Endothelial cell of umbilical vein (primary cell): ENCODE data around the gene CASP2. TPM values are rescaled to one million over a fixed set of nuclear protein-coding genes. Genes with fewer than 3 reads are reported as not detected.
A peak's percentile ranks its signal among the peaks of the same experiment; 100 is the strongest.

ENCODE experiments used
- BruUV-seq: library from RNA; stranded (reverse); fragments of 400-500 nt; replicated peaks from 2 replicates; lab custom pipeline; 2021; lab: Mats Ljungman, UMichigan
- CTCF ChIA-PET: fragments of 300-600, 350-600 bp; sonication (Branson Sonifier 250); formaldehyde crosslinking; loops from one replicate; lab custom pipeline; 2021; ENCODE audit warnings: antibody characterized with exemption, inconsistent platforms; lab: Charles Lee
- POLR2A ChIA-PET: fragments of 300-600, 350-600 bp; sonication (Branson Sonifier 250); formaldehyde crosslinking; loops from one replicate; lab custom pipeline; 2021; ENCODE audit warnings: antibody characterized with exemption, inconsistent platforms; lab: Charles Lee
- DNase-seq: peaks from one replicate; pipeline ENCODE4 v3.0.0-alpha.2; 2011; ENCODE audit warnings: low read depth, low spot score
- FAIRE-seq: peaks from 2 replicates; lab custom pipeline; 2011; peaks lifted over from hg19 to GRCh38; lab: Jason Lieb, UNC
- H2AFZ ChIP-seq: 2 replicates; pipeline ENCODE4 v1.6.0; 2012; ENCODE audit warnings: low read depth, low read length, control low read depth, inconsistent platforms
- H3K27ac ChIP-seq: 2 replicates; pipeline ENCODE4 v1.5.1; 2011; ENCODE audit warnings: low read depth, mild to moderate bottlenecking, control low read depth, low read length, moderate library complexity; ENCODE audit not compliant: insufficient read depth
- H3K27me3 ChIP-seq, 2 experiments: 2 replicates each; pipeline versions ENCODE4 v1.6.0 to v1.6.1; 2011; ENCODE audit warnings: low read length in 2 of 2, mixed read lengths in 1 of 2; ENCODE audit not compliant: control insufficient read depth in 2 of 2, insufficient read depth in 2 of 2
- H3K36me3 ChIP-seq, 2 experiments: 2 replicates in 1 of 2; 3 replicates in 1 of 2; pipeline ENCODE4 v1.5.1; 2011; ENCODE audit warnings: low read length in 2 of 2, mild to moderate bottlenecking in 1 of 2, moderate library complexity in 1 of 2; ENCODE audit not compliant: control insufficient read depth in 2 of 2, insufficient read depth in 2 of 2; ENCODE audit errors: extremely low read depth in 1 of 2
- H3K4me1 ChIP-seq: 3 replicates; pipeline ENCODE4 v1.5.1; 2011; ENCODE audit warnings: mild to moderate bottlenecking, low read length; ENCODE audit not compliant: control insufficient read depth, insufficient read depth; ENCODE audit errors: extremely low read depth
- H3K4me2 ChIP-seq: 2 replicates; pipeline ENCODE4 v1.6.1; 2011; ENCODE audit warnings: low read length, control low read depth, mixed read lengths; ENCODE audit not compliant: insufficient read depth
- H3K4me3 ChIP-seq, 3 experiments: fragments of 200-600 bp in 1 of 3; sonication (generic), shearing (Covaris generic) in 1 of 3; replicated peaks in 1 of 3; 2 replicates each; pipeline ENCODE4 v1.5.1; 2011 to 2016; ENCODE audit warnings: control low read depth in 3 of 3, low read length in 3 of 3, mild to moderate bottlenecking in 2 of 3, inconsistent platforms in 1 of 3, low read depth in 1 of 3, moderate library complexity in 1 of 3; ENCODE audit not compliant: insufficient read depth in 1 of 3
- H3K79me2 ChIP-seq: 2 replicates; pipeline ENCODE4 v1.6.0; 2012; ENCODE audit warnings: low read length, inconsistent platforms; ENCODE audit not compliant: control insufficient read depth, insufficient read depth
- H3K9ac ChIP-seq: replicated peaks from 2 replicates; pipeline ENCODE3; 2011; ENCODE audit warnings: low read length, control low read depth; ENCODE audit not compliant: insufficient read depth; ENCODE audit errors: extremely low read depth
- H3K9me1 ChIP-seq: replicated peaks from 3 replicates; pipeline ENCODE4 v1.6.0; 2011; ENCODE audit warnings: mild to moderate bottlenecking, low read length; ENCODE audit not compliant: control insufficient read depth, insufficient read depth; ENCODE audit errors: extremely low read depth
- H3K9me3 ChIP-seq: replicated peaks from 2 replicates; pipeline ENCODE4 v1.5.1; 2012; ENCODE audit warnings: low read length, inconsistent platforms; ENCODE audit not compliant: control insufficient read depth, insufficient read depth
- H4K20me1 ChIP-seq: replicated peaks from 2 replicates; pipeline ENCODE3; 2011; ENCODE audit warnings: mild to moderate bottlenecking, low read length; ENCODE audit not compliant: control insufficient read depth, insufficient read depth; ENCODE audit errors: extremely low read depth
- EZH2 ChIP-seq: IDR thresholded peaks from 2 replicates; pipeline ENCODE4 v1.6.1; 2012; ENCODE audit warnings: borderline replicate concordance, low read depth, mild to moderate bottlenecking, moderate library complexity, low read length, inconsistent platforms; ENCODE audit not compliant: severe bottlenecking
- FOS ChIP-seq: IDR thresholded peaks from 2 replicates; pipeline ENCODE4 v1.6.1; 2011; ENCODE audit warnings: mild to moderate bottlenecking, low read length, moderate library complexity, borderline replicate concordance; ENCODE audit not compliant: insufficient read depth
- JUN ChIP-seq: IDR thresholded peaks from 2 replicates; pipeline ENCODE4 v1.6.1; 2011; ENCODE audit warnings: borderline replicate concordance, low read depth; ENCODE audit not compliant: insufficient read length, insufficient read depth
- dilution Hi-C: fragments of 300-500 bp; cut with MboI; formaldehyde crosslinking; loops from one replicate; pipeline ENCODE4 v1.15.0; 2019; ENCODE audit warnings: low sequenced_read_pairs; ENCODE audit not compliant: extremely low pct_ligation_motif_present
- intact Hi-C: fragments of 100-400 bp; cut with micrococcal nuclease; formaldehyde crosslinking; loops from one replicate; pipeline ENCODE4 v1.10.0; 2022
- polyA plus RNA-seq, 4 experiments: library from polyadenylated mRNA; depleted of rRNA in 3 of 4; stranded (reverse) in 3 of 4; unstranded in 1 of 4; fragments of >200 nt; gene quantifications; 2 replicates each; pipeline versions ENCODE4 v1.2.1 to v1.2.3, GENCODE V29; 2011 to 2012; ENCODE audit warnings: missing spikeins in 1 of 4
- total RNA-seq: library from RNA; stranded (reverse); gene quantifications from 2 replicates; pipeline ENCODE4 v1.2.3, GENCODE V29; 2021

Gene CASP2
- total and polyA plus RNA-seq, 2 donors (not counting 3 experiments of a cell fraction or from before 2014, with no cell fraction given): 36.3 to 57.9 TPM

DNA sequence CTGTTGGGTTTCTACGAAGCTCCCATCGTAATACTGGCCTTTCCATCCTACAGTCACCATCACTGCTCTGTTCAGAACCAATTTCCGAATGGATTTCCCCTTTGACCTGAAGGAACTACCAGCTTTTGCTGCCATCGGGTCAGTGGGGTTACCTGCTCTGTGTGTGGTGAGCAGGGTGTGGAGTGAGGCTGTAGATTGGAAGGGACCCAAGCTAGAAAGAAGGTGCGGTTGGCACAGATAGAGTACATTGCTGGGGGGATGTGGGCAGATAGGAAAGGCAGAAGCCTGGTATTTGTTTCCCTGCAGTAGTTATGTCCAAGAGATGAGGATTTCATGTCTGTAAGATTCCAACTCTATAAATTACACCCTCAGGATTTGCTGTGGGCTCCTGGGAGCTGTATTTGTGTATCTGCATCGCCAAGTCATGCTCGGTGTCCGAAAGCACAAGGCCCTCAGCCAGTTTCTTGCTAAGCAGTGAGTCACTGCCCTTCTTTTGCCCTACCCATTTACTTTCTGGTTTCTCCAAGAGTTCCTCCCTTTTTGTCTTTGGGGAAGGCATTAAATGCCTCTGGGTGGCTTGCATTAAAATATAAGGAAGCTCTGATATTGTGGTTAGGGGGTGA lies 43.1 kb downstream of the CASP2 start:
- H3K4me1 ChIP-seq: no peaks in the 10 kb centered on the region
- H2AFZ ChIP-seq: peak overlapping the region; percentile 18
- intact Hi-C loops: no loop called here
- ChIA-PET POLR2A (no interaction called here), CTCF (interaction anchor here (1.2 kb wide), 1 partner anchor 91 kb away, joined by 3 read pairs; no protein-coding TSS in a partner anchor)
- no peaks in the 10 kb centered on the region for H4K20me1 ChIP-seq
- H3K27me3 ChIP-seq: no peaks in the 10 kb centered on the region
- no peaks in the 10 kb centered on the region for H3K36me3 ChIP-seq
- no peak overlapping the region for H3K9ac ChIP-seq
- no peak overlapping the region for H3K27ac ChIP-seq
- no peaks in the 10 kb centered on the region for H3K9me1 ChIP-seq
- no peak for FAIRE-seq
- no peaks in the 10 kb centered on the region for H3K9me3 ChIP-seq
- no peaks in the 10 kb centered on the region for H3K79me2 ChIP-seq
- no peak for DNase-seq
- peak; percentile 33 for TF ChIP-seq FOS
- no peak for TF ChIP-seq EZH2
- H3K4me3 ChIP-seq: no peak overlapping the region
- dilution Hi-C loops: no loop called here
- no TSS peak for BruUV-seq
- H3K4me2 ChIP-seq: no peak overlapping the region

DNA sequence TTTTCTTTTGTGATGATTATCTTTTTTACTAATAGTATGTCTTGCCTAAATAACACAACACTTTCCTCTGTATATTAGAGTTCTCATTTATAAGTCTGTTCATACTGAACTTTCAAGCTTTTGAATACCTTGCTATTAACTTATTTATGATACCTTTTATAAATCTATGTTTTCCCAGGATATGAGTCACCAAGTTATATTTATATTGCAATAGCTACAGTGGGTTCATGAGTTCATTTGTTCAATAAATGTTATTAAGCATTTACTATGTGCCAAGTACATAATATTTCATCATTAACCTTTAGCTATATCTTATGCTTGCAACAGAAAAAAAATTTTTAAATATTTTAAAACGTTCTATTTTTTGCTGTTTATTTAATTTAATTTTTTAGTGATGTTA lies 46.1 kb downstream of the CASP2 start:
- POLR2A ChIA-PET: interaction anchor here (0.7 kb wide), 1 partner anchor 11 kb away, joined by 3 read pairs; no protein-coding TSS in a partner anchor

More for the DNA sequence above, 46.1 kb downstream of the CASP2 start:
- no peaks in the 10 kb centered on the region for H3K9me3 ChIP-seq
- no peaks in the 10 kb centered on the region for H3K9me1 ChIP-seq
- intact Hi-C loops: no loop called here
- dilution Hi-C loops: no loop called here
- no TSS peak for BruUV-seq
- H3K9ac ChIP-seq: no peak overlapping the region
- H3K36me3 ChIP-seq: no peaks in the 10 kb centered on the region
- DNase-seq (no peak), FAIRE-seq (no peak)
- no peak overlapping the region for H2AFZ ChIP-seq
- H4K20me1 ChIP-seq: no peaks in the 10 kb centered on the region
- H3K27ac ChIP-seq: no peak overlapping the region
- no peak overlapping the region for H3K4me3 ChIP-seq
- no peaks in the 10 kb centered on the region for H3K4me1 ChIP-seq
- CTCF ChIA-PET: interaction anchor here (1.1 to 1.8 kb wide), 4 partner anchors 11 to 119 kb away, joined by 3 to 5 read pairs (median 4); no protein-coding TSS in a partner anchor
- H3K4me2 ChIP-seq: no peak overlapping the region
- TF ChIP-seq FOS (peak; percentile 14), JUN (no peak)
- no peaks in the 10 kb centered on the region for H3K79me2 ChIP-seq
- peaks cover 6 to 7% of the 10 kb centered on the region in 2 experiments for H3K27me3 ChIP-seq
